SU-DHL-6 (cell line): Measurements from ENCODE around the gene SUGCT.

Experiments
- EZH2phosphoT487 ChIP-seq: fragments of 200-600 bp; sonication (generic), shearing (Covaris generic); conservative IDR thresholded peaks from 2 replicates; pipeline ENCODE4 v1.6.1; 2018; ENCODE audit warnings: mild to moderate bottlenecking, antibody characterized with exemption, low read length, moderate library complexity, mixed read lengths
- TF ChIP-seq, protein P1 (sequence below): fragments of 200-600 bp; sonication (generic); IDR thresholded peaks from one replicate; pipeline ENCODE4 v1.5.1; 2017; ENCODE audit warnings: antibody characterized with exemption, mild to moderate bottlenecking, low read length, moderate library complexity; ENCODE audit not compliant: insufficient read depth, poor library complexity, severe bottlenecking

GRCh38 chr7:40572810-40573465 is 438.1 kb downstream of the SUGCT start:
- TF ChIP-seq, protein P1, sequence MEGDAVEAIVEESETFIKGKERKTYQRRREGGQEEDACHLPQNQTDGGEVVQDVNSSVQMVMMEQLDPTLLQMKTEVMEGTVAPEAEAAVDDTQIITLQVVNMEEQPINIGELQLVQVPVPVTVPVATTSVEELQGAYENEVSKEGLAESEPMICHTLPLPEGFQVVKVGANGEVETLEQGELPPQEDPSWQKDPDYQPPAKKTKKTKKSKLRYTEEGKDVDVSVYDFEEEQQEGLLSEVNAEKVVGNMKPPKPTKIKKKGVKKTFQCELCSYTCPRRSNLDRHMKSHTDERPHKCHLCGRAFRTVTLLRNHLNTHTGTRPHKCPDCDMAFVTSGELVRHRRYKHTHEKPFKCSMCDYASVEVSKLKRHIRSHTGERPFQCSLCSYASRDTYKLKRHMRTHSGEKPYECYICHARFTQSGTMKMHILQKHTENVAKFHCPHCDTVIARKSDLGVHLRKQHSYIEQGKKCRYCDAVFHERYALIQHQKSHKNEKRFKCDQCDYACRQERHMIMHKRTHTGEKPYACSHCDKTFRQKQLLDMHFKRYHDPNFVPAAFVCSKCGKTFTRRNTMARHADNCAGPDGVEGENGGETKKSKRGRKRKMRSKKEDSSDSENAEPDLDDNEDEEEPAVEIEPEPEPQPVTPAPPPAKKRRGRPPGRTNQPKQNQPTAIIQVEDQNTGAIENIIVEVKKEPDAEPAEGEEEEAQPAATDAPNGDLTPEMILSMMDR = no peak
- no peak for TF ChIP-seq EZH2phosphoT487
